H9 (cell line): ENCODE results near the gene GSTM1. TPM values are rescaled to one million over a fixed set of nuclear protein-coding genes. Genes with fewer than 3 reads are reported as not detected.
"Not testable (repeated sequence)": the region's sequence is repeated elsewhere in the genome, so short reads cannot be mapped to it uniquely, and the experiment has no call there.

Source experiments
- DNase-seq: peaks from one replicate; pipeline ENCODE4 v3.0.0-alpha.2; 2017
- H2AFZ ChIP-seq: one replicate; pipeline ENCODE4 v1.6.1; 2013; ENCODE audit warnings: mild to moderate bottlenecking, low read length, control low read depth, moderate library complexity
- H2AK5ac ChIP-seq: 2 replicates; pipeline ENCODE4 v1.6.1; 2013; ENCODE audit warnings: low read length, control low read depth, mixed read lengths; ENCODE audit not compliant: insufficient read length
- H2BK120ac ChIP-seq: one replicate; pipeline ENCODE4 v1.6.1; 2013; ENCODE audit warnings: low read depth, mild to moderate bottlenecking, low read length, control low read depth, inconsistent platforms; ENCODE audit not compliant: poor library complexity, severe bottlenecking
- H2BK12ac ChIP-seq: 2 replicates; pipeline ENCODE4 v1.6.1; 2013; ENCODE audit warnings: low read length, control low read depth, mixed read lengths, low read depth; ENCODE audit not compliant: insufficient read length
- H2BK15ac ChIP-seq: 2 replicates; pipeline ENCODE4 v1.6.1; 2013; ENCODE audit warnings: low read depth, low read length, control low read depth
- H2BK20ac ChIP-seq: one replicate; pipeline ENCODE4 v1.6.1; 2013; ENCODE audit warnings: low read depth, mild to moderate bottlenecking, low read length, control low read depth, inconsistent platforms; ENCODE audit not compliant: poor library complexity, severe bottlenecking
- H2BK5ac ChIP-seq: 2 replicates; pipeline ENCODE4 v1.6.1; 2013; ENCODE audit warnings: low read length, control low read depth, mixed read lengths; ENCODE audit not compliant: insufficient read length
- H3K14ac ChIP-seq: 2 replicates; pipeline ENCODE4 v1.6.1; 2013; ENCODE audit warnings: low read length, control low read depth; ENCODE audit not compliant: insufficient read depth
- H3K18ac ChIP-seq: 2 replicates; pipeline ENCODE4 v1.6.1; 2013; ENCODE audit warnings: low read depth, mild to moderate bottlenecking, mixed read lengths, low read length, control low read depth; ENCODE audit not compliant: insufficient read length
- H3K23ac ChIP-seq: 2 replicates; pipeline ENCODE4 v1.6.1; 2013; ENCODE audit warnings: low read length, control low read depth, mixed read lengths, low read depth; ENCODE audit not compliant: insufficient read length
- H3K23me2 ChIP-seq: 2 replicates; pipeline ENCODE4 v1.6.1; 2013; ENCODE audit warnings: low read depth, mild to moderate bottlenecking, mixed read lengths, low read length, control low read depth; ENCODE audit not compliant: insufficient read length, poor library complexity, severe bottlenecking
- H3K27ac ChIP-seq: 2 replicates; pipeline ENCODE4 v1.5.1; 2013; ENCODE audit warnings: low read length, control low read depth, mixed read lengths, low read depth; ENCODE audit not compliant: insufficient read length
- H3K27me3 ChIP-seq: 2 replicates; pipeline ENCODE4 v1.6.1; 2013; ENCODE audit warnings: low read length, control low read depth, inconsistent platforms; ENCODE audit not compliant: insufficient read depth
- H3K4ac ChIP-seq: 2 replicates; pipeline ENCODE4 v1.6.1; 2013; ENCODE audit warnings: low read depth, mild to moderate bottlenecking, control low read depth, inconsistent platforms, low read length, moderate library complexity
- H3K4me1 ChIP-seq: 2 replicates; pipeline ENCODE4 v1.6.1; 2013; ENCODE audit warnings: low read length, control low read depth, inconsistent platforms; ENCODE audit not compliant: insufficient read depth
- H3K4me2 ChIP-seq: 2 replicates; pipeline ENCODE4 v1.6.1; 2013; ENCODE audit warnings: low read length, control low read depth, mixed read lengths; ENCODE audit not compliant: insufficient read length, insufficient read depth
- H3K56ac ChIP-seq: 2 replicates; pipeline ENCODE4 v1.6.1; 2013; ENCODE audit warnings: low read depth, mild to moderate bottlenecking, mixed read lengths, low read length, control low read depth; ENCODE audit not compliant: insufficient read length
- H3K79me1 ChIP-seq: 2 replicates; pipeline ENCODE4 v1.6.1; 2013; ENCODE audit warnings: low read depth, mild to moderate bottlenecking, moderate library complexity, low read length, control low read depth, inconsistent platforms; ENCODE audit not compliant: insufficient read depth, poor library complexity, severe bottlenecking
- H3K79me2 ChIP-seq: 2 replicates; pipeline ENCODE4 v1.6.1; 2013; ENCODE audit warnings: low read length, control low read depth, inconsistent platforms; ENCODE audit not compliant: insufficient read depth
- H3K9ac ChIP-seq: 2 replicates; pipeline ENCODE4 v1.6.1; 2013; ENCODE audit warnings: low read length, control low read depth, mixed read lengths; ENCODE audit not compliant: insufficient read length; ENCODE audit errors: extremely low read depth
- H3K9me3 ChIP-seq: one replicate; pipeline ENCODE4 v1.6.1; 2013; ENCODE audit warnings: low read depth, low read length, inconsistent platforms; ENCODE audit not compliant: control insufficient read depth
- H3T11ph ChIP-seq: one replicate; pipeline ENCODE4 v1.6.1; 2013; ENCODE audit warnings: mild to moderate bottlenecking, low read length, control low read depth, inconsistent platforms
- H4K20me1 ChIP-seq: one replicate; pipeline ENCODE4 v1.6.1; 2013; ENCODE audit not compliant: control insufficient read depth, insufficient read length, insufficient read depth
- H4K5ac ChIP-seq: 2 replicates; pipeline ENCODE4 v1.6.1; 2013; ENCODE audit warnings: low read depth, mild to moderate bottlenecking, mixed read lengths, low read length, control low read depth; ENCODE audit not compliant: insufficient read length
- H4K8ac ChIP-seq: replicated peaks from 2 replicates; pipeline ENCODE4 v1.6.1; 2013; ENCODE audit warnings: low read length, control low read depth, mixed read lengths, low read depth; ENCODE audit not compliant: insufficient read length
- H4K91ac ChIP-seq: 2 replicates; pipeline ENCODE4 v1.6.1; 2013; ENCODE audit warnings: low read depth, mild to moderate bottlenecking, moderate library complexity, mixed read lengths, low read length, control low read depth; ENCODE audit not compliant: insufficient read length
- H3K27ac Mint-ChIP-seq, 3 experiments: 2 replicates in 2 of 3; 3 replicates in 1 of 3; pipeline ENCODE4 v1.8.0; 2020 to 2021; ENCODE audit warnings: mixed read lengths in 3 of 3, mild to moderate bottlenecking in 1 of 3, moderate library complexity in 1 of 3
- H3K27me3 Mint-ChIP-seq: 2 replicates; pipeline ENCODE4 v1.8.0; 2021; ENCODE audit warnings: low read depth, mild to moderate bottlenecking, moderate library complexity, mixed read lengths
- H3K36me3 Mint-ChIP-seq, 3 experiments: 2 replicates in 2 of 3; 3 replicates in 1 of 3; pipeline ENCODE4 v1.8.0; 2020 to 2021; ENCODE audit warnings: low read depth in 3 of 3, mixed read lengths in 3 of 3; ENCODE audit not compliant: insufficient read depth in 1 of 3
- H3K4me1 Mint-ChIP-seq, 2 experiments: 2 replicates each; pipeline ENCODE4 v1.8.0; 2020; ENCODE audit warnings: mixed read lengths in 2 of 2
- H3K4me3 Mint-ChIP-seq, 2 experiments: 2 replicates in 1 of 2; 3 replicates in 1 of 2; pipeline ENCODE4 v1.8.0; 2020 to 2021; ENCODE audit warnings: mild to moderate bottlenecking in 2 of 2, mixed read lengths in 2 of 2, moderate library complexity in 1 of 2
- H3K9me3 Mint-ChIP-seq, 2 experiments: 2 replicates in 1 of 2; 3 replicates in 1 of 2; pipeline ENCODE4 v1.8.0; 2020; ENCODE audit warnings: mild to moderate bottlenecking in 2 of 2, mixed read lengths in 2 of 2, moderate library complexity in 1 of 2
- WGBS: extraction: QIAGEN DNeasy Blood & Tissue Kit; methylation state at CpG from one replicate; pipeline ENCODE4 v1.1.7; 2013; ENCODE audit warnings: missing lambda C conversion rate, low lambda C conversion rate, mixed read lengths; ENCODE audit not compliant: insufficient read length; ENCODE audit errors: extremely low coverage; 5-methylcytosine and 5-hydroxymethylcytosine counted together
- total RNA-seq: library from RNA; stranded (reverse); gene quantifications from 2 replicates; pipeline ENCODE4 v1.2.1, GENCODE V29; 2021

GSTM1 gene
- total RNA-seq, 1 experiment from 2014 or later: 19.5 TPM

- not testable (repeated sequence) for H2AFZ ChIP-seq, H2AK5ac ChIP-seq, H3K56ac ChIP-seq, H3T11ph ChIP-seq, H4K5ac ChIP-seq, H2BK20ac ChIP-seq, H3K27ac ChIP-seq, H3K27me3 ChIP-seq, H3K4me3 Mint-ChIP-seq, H2BK120ac ChIP-seq, H3K14ac ChIP-seq, H2BK15ac ChIP-seq, H3K36me3 Mint-ChIP-seq, H2BK12ac ChIP-seq, H4K91ac ChIP-seq, H3K9me3 ChIP-seq, H3K79me1 ChIP-seq, DNase-seq, H4K20me1 ChIP-seq, H3K27me3 Mint-ChIP-seq, H3K18ac ChIP-seq, H3K9ac ChIP-seq, H3K4me1 ChIP-seq, H3K23me2 ChIP-seq, H4K8ac ChIP-seq, H2BK5ac ChIP-seq, H3K23ac ChIP-seq, H3K4ac ChIP-seq, H3K4me2 ChIP-seq, H3K4me1 Mint-ChIP-seq, H3K9me3 Mint-ChIP-seq, H3K27ac Mint-ChIP-seq, H3K79me2 ChIP-seq
- no CpG with 5 or more reads among the region's 3 CpGs for WGBS
Measured at GRCh38 chr1:109695138-109695537, 7.5 kb downstream of the GSTM1 start.
